Gastroesophageal sphincter (tissue), 3 donors: ENCODE results near the gene GRM8.

ENCODE experiments used
- CTCF ChIP-seq, 4 experiments: fragments of 200-600 bp in 2 of 4; fragments of 450-650 bp in 2 of 4; sonication (generic) in 1 of 4; IDR thresholded peaks; one replicate each; pipeline ENCODE4 v1.5.1; 2017 to 2019; ENCODE audit warnings: antibody characterized with exemption in 4 of 4, mild to moderate bottlenecking in 2 of 4, moderate library complexity in 2 of 4
- EP300 ChIP-seq: sonication (generic); formaldehyde crosslinking; IDR thresholded peaks from one replicate; pipeline ENCODE4 v1.6.1; 2017; ENCODE audit warnings: antibody characterized with exemption, mild to moderate bottlenecking
- POLR2A ChIP-seq, 2 donors: fragments of 450-650 bp; IDR thresholded peaks; one replicate each; pipeline ENCODE4 v1.6.1; 2017; ENCODE audit warnings: antibody characterized with exemption in 2 of 2, mild to moderate bottlenecking in 2 of 2, moderate library complexity in 1 of 2
- POLR2AphosphoS5 ChIP-seq: sonication (generic); formaldehyde crosslinking; IDR thresholded peaks from one replicate; pipeline ENCODE4 v1.6.1; 2017; ENCODE audit warnings: antibody characterized with exemption

GRCh38 chr7:126696256-126697038, 556.3 kb downstream of the GRM8 start:
- TF ChIP-seq POLR2A (IDR thresholded peaks at IDR 0.05) (no peak), CTCF (IDR thresholded peaks at IDR 0.05) (no peak), POLR2AphosphoS5 (no peak), EP300 (no peak)
